Left lobe of liver (tissue), 2 donors: ENCODE measurements around the gene NNT. TPM values are rescaled to one million over a fixed set of nuclear protein-coding genes. Genes with fewer than 3 reads are reported as not detected.
A peak's percentile ranks its signal among the peaks of the same experiment; 100 is the strongest.
"Not testable (repeated sequence)": the region's sequence is repeated elsewhere in the genome, so short reads cannot be mapped to it uniquely, and the experiment has no call there.

ENCODE experiments used
- ATAC-seq: fragments of 200-7000 bp; cut with Tn5 transposase; one replicate; pipeline ENCODE4 v1.9.1; 2020; ENCODE audit warnings: mild to moderate bottlenecking, moderate library complexity
- DNase-seq: peaks from one replicate; pipeline ENCODE4 v3.0.0-alpha.2; 2020; ENCODE audit warnings: low spot score
- total RNA-seq: library from RNA; stranded (reverse); gene quantifications from one replicate; pipeline ENCODE4 v1.2.1, GENCODE V29; 2021
- donor health status: DM: no; HTN: no; CAD: no; lungs with moderate emphysema.
- donor health status: DM: no; HTN: yes; CAD: no.

Gene NNT
- total RNA-seq, 1 donor from 2014 or later = 190 TPM

- DNase-seq = no peak
- ATAC-seq = no peak
Measured at GRCh38 chr5:43702293-43702692, 99.3 kb downstream of the NNT start.

- no peak for DNase-seq
- ATAC-seq = peak; percentile 15
Measured at GRCh38 chr5:43702815-43703214, 99.8 kb downstream of the NNT start.

GRCh38 chr5:43704243-43704642, 101.3 kb downstream of the NNT start:
- ATAC-seq (no peak), DNase-seq (no peak)

- DNase-seq, ATAC-seq: not testable (repeated sequence)
Measured at GRCh38 chr5:43706576-43706975, 103.6 kb downstream of the NNT start.

GRCh38 chr5:43711496-43711895, 108.5 kb downstream of the NNT start:
- DNase-seq (no peak), ATAC-seq (no peak)

GRCh38 chr5:43712081-43712480, 109.1 kb downstream of the NNT start:
- no peak for DNase-seq
- no peak for ATAC-seq

- not testable (repeated sequence) for DNase-seq, ATAC-seq
Measured at GRCh38 chr5:43719783-43720182, 116.8 kb downstream of the NNT start.

GRCh38 chr5:43728581-43728980, 125.6 kb downstream of the NNT start:
- DNase-seq (no peak), ATAC-seq (no peak)

GRCh38 chr5:43729846-43730478, 127.0 kb downstream of the NNT start:
- DNase-seq = no peak
- peak; percentile 67 for ATAC-seq

GRCh38 chr5:43730832-43731342, 127.9 kb downstream of the NNT start:
- no peak for DNase-seq
- ATAC-seq = no peak

- DNase-seq (no peak), ATAC-seq (no peak)
Measured at GRCh38 chr5:43731573-43731972, 128.6 kb downstream of the NNT start.

- not testable (repeated sequence) for ATAC-seq, DNase-seq
Measured at GRCh38 chr5:43745923-43746548, 143.1 kb downstream of the NNT start.

GRCh38 chr5:43750809-43751208, 147.8 kb downstream of the NNT start:
- ATAC-seq (no peak), DNase-seq (no peak)

- ATAC-seq (no peak), DNase-seq (no peak)
Measured at GRCh38 chr5:43753069-43753468, 150.1 kb downstream of the NNT start.

Other genes starting within 250 kb of the NNT start
- gene CCL28, start 190.8 kb upstream of the NNT start, total RNA-seq = 2.3 TPM
- gene TMEM267, start 119.3 kb upstream of the NNT start, total RNA-seq = 5.7 TPM
- 0.70 TPM for gene C5orf34, start 88.0 kb upstream of the NNT start, total RNA-seq
- 32.8 TPM for gene PAIP1, start 46.1 kb upstream of the NNT start, total RNA-seq